ENCODE measurements around the gene SSRP1. TPM values are rescaled to one million over a fixed set of nuclear protein-coding genes. Genes with fewer than 3 reads are reported as not detected.

The SSRP1 gene
- total and polyA plus RNA-seq, 2 of the 13 experiments (the other 11 are each of a cell fraction or from before 2014, with no cell fraction given): 93.6 to 129 TPM

DNA sequence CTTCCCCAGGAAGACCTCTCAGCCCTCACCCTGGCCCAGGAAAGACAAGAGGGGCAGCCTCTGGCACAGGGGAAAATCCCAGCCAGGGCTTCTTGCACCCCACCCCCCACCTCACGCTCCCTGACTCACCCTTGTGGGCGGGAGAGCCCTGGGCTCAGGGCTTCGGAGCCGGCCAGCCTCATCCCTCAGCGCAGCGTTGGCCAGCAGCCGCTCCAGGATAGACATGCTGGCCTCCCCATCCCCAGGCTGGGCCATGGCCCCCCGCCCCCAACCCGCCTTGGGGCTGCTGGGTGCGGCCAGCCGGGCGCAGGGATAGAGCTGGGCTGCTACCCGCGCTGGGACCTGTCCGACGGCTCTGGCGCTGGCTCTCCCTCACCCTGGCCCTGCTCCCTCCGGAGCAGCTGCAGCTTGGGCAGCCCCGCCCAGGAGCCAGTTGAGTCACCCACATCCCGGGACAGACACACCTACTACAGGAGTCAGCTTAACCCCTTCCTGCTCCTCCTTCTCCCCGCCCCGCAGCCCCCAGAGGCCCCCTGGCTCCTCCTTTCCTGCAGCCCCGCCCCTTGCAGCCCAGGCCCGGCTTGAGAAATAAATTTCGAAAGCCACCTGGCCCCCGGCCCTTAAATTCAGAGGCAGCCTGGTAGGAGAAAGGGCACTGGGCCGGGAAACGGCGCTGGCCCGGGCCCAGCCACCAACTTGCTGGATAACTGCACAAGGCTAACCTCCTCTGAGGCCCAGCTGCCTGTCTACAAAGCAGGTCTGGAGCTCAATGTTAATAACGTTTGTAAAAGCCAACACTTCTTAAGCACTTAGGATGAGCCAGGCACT lies 24.4 kb downstream of the SSRP1 start (continued):
- TF ChIP-seq ZNF260 (CRISPR knock-in tag; IDR thresholded peaks at IDR 0.05; ENCODE audit: borderline replicate concordance, low read depth) (no peak), SNAI1 (CRISPR knock-in tag; IDR thresholded peaks at IDR 0.05; ENCODE audit: borderline replicate concordance) (no peak), ZMYM4 (CRISPR knock-in tag; IDR thresholded peaks at IDR 0.05) (no peak), CEBPB (IDR thresholded peaks at IDR 0.05; ENCODE audit: borderline replicate concordance, low read depth, low read length) (no peak), NFYB (CRISPR knock-in tag; IDR thresholded peaks at IDR 0.05) (no peak; the same call in 1 of the 2 replicates), KLF9 (CRISPR knock-in tag; IDR thresholded peaks at IDR 0.05; ENCODE audit: low read depth) (no peak), CHD2 (IDR thresholded peaks at IDR 0.05; ENCODE audit: low read depth, low read length) (no peak), ZMYM3 (CRISPR knock-in tag; IDR thresholded peaks at IDR 0.05) (no peak), JARID2 (CRISPR knock-in tag; IDR thresholded peaks at IDR 0.05; ENCODE audit: insufficient replicate concordance) (no peak), SMYD3 (CRISPR knock-in tag; IDR thresholded peaks at IDR 0.05) (no peak), MEF2D (CRISPR knock-in tag; IDR thresholded peaks at IDR 0.05) (no peak), PAF1 (CRISPR knock-in tag; IDR thresholded peaks at IDR 0.05) (no peak), ZNF230 (CRISPR knock-in tag; IDR thresholded peaks at IDR 0.05) (no peak), KDM2A (CRISPR knock-in tag; IDR thresholded peaks at IDR 0.05; ENCODE audit: borderline replicate concordance, low read depth) (no peak; the same call in 1 of the 2 replicates), KLF13 (CRISPR knock-in tag; IDR thresholded peaks at IDR 0.05) (no peak), ZBTB38 (CRISPR knock-in tag; IDR thresholded peaks at IDR 0.05) (0 out of 2 replicates have a peak, but pooled peaks have one; percentile 23), SRSF1 (optimal IDR thresholded peaks at IDR 0.05; ENCODE audit: low read depth, low read length) (no peak), SOX13 (IDR thresholded peaks at IDR 0.05) (no peak), SOX13 (CRISPR knock-in tag; conservative IDR thresholded peaks at IDR 0.05 in 1 of 2, IDR thresholded peaks at IDR 0.05 in 1 of 2) (peak in 1 of 2 experiments; percentile 33; a peak in 1 of 4 replicates), NBN (conservative IDR thresholded peaks at IDR 0.05) (no peak), ELF3 (CRISPR knock-in tag; IDR thresholded peaks at IDR 0.05) (no peak), TCF12 (IDR thresholded peaks at IDR 0.05) (no peak), TCF12 (CRISPR knock-in tag; IDR thresholded peaks at IDR 0.05) (no peak), ZNF607 (CRISPR knock-in tag; IDR thresholded peaks at IDR 0.05; ENCODE audit: borderline replicate concordance) (no peak), SMARCE1 (IDR thresholded peaks at IDR 0.05; ENCODE audit: borderline replicate concordance) (no peak), NFRKB (IDR thresholded peaks at IDR 0.05) (no peak), HNF4A (CRISPR knock-in tag; IDR thresholded peaks at IDR 0.05) (no peak)
- TF ChIP-seq, protein P1, sequence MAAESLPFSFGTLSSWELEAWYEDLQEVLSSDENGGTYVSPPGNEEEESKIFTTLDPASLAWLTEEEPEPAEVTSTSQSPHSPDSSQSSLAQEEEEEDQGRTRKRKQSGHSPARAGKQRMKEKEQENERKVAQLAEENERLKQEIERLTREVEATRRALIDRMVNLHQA (CRISPR knock-in tag; IDR thresholded peaks at IDR 0.05): no peak
- TF ChIP-seq, protein P2, sequence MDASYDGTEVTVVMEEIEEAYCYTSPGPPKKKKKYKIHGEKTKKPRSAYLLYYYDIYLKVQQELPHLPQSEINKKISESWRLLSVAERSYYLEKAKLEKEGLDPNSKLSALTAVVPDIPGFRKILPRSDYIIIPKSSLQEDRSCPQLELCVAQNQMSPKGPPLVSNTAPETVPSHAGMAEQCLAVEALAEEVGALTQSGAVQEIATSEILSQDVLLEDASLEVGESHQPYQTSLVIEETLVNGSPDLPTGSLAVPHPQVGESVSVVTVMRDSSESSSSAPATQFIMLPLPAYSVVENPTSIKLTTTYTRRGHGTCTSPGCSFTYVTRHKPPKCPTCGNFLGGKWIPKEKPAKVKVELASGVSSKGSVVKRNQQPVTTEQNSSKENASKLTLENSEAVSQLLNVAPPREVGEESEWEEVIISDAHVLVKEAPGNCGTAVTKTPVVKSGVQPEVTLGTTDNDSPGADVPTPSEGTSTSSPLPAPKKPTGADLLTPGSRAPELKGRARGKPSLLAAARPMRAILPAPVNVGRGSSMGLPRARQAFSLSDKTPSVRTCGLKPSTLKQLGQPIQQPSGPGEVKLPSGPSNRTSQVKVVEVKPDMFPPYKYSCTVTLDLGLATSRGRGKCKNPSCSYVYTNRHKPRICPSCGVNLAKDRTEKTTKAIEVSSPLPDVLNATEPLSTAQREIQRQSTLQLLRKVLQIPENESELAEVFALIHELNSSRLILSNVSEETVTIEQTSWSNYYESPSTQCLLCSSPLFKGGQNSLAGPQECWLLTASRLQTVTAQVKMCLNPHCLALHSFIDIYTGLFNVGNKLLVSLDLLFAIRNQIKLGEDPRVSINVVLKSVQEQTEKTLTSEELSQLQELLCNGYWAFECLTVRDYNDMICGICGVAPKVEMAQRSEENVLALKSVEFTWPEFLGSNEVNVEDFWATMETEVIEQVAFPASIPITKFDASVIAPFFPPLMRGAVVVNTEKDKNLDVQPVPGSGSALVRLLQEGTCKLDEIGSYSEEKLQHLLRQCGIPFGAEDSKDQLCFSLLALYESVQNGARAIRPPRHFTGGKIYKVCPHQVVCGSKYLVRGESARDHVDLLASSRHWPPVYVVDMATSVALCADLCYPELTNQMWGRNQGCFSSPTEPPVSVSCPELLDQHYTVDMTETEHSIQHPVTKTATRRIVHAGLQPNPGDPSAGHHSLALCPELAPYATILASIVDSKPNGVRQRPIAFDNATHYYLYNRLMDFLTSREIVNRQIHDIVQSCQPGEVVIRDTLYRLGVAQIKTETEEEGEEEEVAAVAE (CRISPR knock-in tag; IDR thresholded peaks at IDR 0.05; ENCODE audit: borderline replicate concordance): no peak

Measured in HepG2 (cell line).